ENCODE data around the gene ZRANB3.
"Not testable (repeated sequence)": the region's sequence is repeated elsewhere in the genome, so short reads cannot be mapped to it uniquely, and the experiment has no call there.

The ZRANB3 gene

DNA sequence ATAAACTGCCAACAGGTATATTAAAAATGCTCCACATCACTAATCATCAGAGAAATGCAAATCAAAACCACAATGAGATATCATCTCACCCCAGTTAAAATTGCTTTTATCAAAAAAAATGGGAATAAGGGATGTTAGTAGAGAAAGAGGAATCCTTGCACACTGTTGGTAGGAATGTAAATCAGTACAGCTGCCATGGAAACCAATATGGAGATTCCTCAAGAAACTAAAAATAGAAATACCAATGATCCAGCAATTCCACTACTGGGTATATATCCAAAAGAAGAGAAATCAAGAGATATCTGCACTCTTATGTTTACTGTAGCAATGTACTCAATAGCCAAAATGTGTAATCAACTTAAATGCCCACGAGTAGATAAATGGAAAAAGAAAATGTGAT lies 40.6 kb downstream of the ZRANB3 start:
- DNase-seq (ENCODE audit: low spot score) (no peak), FAIRE-seq (no peak)

DNA sequence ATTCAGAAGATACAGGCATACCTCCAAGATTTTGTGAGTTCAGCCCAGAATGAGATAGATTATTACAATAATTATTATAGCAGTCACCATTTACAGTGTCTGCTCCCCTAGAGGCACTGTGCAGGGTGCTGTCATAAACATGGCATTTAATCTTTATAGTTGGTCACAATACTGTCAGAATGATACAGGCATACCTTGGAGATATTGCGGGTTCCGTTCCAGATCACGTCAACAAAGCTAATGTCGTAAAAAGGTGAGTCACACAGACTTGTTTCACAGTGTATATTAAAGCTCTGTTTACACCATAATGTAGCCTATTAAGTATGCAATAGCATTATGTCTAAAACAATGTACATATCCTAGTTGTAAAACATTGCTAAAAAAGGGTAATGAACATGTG lies 45.6 kb downstream of the ZRANB3 start:
- FAIRE-seq (no peak), DNase-seq (ENCODE audit: low spot score) (no peak)

DNA sequence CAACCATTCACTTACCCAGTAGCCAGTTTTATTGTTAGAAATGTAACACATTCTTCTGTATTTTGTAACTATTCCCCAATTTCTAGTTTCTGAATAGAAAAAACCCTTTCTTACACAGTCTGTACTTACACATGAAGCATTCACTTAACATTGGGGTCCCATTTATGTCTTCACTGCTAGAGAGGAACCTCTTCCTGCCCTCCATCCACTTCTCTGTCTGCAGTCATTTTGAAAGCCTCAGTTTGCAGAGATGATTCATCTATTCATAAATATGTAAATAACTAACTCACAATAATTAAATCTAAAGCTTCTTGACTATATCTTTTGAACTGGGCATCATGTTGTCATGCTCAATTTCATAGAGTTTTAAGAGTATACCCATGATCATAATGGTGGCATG lies 55.9 kb downstream of the ZRANB3 start:
- DNase-seq (ENCODE audit: low spot score) (no peak), FAIRE-seq (no peak)

DNA sequence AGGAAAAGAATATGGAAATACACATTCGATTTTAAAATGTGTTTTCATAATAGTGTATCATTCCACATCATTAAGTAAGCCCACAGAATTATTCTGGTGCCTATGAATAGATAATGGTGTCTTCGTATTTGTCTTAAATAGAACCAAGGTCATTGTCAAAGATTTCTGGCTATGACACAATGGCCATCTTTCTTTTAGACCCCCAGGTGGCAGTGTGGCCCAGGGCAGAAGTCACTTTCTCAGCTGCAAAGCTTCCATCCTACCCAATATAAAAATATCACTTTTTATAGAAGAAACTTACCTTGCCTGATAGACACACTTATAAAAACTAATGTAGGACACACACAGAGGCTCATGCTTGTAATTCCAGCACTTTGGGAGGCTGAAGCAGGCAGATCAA lies 57.5 kb downstream of the ZRANB3 start:
- FAIRE-seq, result peak; percentile 39
- no peak for DNase-seq (ENCODE audit: low spot score)

DNA sequence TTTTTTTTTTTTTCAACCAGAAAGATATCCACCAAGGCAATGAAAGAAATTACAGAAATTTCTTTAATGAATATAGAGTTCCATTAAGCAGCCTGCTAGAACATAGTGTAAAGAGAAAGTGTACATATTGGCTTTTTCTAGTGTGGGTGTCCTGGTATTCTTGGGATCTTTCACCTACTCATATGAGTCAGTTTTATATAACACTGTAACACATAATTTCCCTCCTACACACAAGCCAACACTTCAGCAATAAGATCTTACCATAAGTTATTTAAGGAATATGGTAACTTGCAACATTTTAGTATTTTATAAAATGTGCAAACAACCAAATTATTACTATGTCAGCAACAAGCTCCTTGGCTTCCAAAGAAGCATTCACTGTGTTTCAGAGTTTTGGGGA lies 59.9 kb downstream of the ZRANB3 start:
- no peak for DNase-seq (ENCODE audit: low spot score)
- FAIRE-seq, result no peak

DNA sequence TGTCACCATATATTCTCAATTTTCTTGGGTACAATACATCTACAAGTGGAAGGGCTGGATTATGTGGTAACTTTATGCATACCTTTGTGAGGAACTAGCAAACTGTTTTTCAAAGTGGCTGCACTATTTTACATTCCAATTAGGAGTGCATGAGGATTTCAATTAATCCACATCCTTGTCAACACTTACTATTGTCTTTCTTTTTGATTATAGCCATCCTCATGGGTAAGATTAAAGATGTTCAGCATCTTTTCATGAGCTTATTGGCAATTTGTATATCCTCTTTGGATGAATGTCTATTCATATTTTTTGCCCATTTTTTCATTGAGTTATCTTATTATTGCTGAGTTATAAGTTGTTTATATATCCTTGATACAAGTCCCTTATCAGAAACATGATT lies 73.7 kb downstream of the ZRANB3 start:
- DNase-seq (ENCODE audit: low spot score) (no peak), FAIRE-seq (no peak)

DNA sequence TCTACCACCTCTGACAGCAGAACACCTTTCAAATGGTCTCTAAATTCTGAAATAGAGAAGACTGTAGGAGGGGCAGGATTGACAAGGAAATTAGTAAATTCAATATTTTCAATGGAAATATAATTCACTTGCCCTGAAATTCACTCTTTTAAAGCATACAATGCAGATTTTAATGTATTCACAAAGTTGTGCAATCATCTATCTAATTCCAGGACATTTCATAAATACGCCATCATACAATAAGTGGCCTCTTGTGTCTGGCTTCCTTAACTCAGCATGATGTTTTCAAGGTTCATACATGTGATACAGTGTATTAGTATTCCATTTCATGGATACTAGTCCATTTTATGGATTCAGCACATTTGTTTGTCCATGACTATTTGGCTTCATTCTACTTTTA lies 74.2 kb downstream of the ZRANB3 start:
- FAIRE-seq (no peak), DNase-seq (ENCODE audit: low spot score) (no peak)

DNA sequence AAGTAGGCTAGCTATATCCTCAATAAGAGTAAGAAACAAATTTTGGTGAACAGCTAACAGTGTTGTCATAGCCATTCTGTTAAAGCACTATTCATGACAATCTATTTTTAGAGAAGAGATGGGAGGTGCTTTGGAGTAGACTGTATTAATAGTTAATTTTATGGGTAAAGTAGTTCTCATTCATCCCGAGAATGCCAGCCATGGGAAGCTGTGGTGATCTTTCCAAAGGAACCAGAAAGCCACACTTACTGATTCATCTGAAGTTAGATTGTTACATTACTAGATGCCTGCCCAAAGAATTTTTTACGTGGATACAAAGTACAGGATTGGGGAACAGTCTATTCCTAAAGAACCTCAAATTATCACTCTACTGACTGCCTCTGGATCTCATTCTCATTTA lies 74.6 kb downstream of the ZRANB3 start:
- no peak for DNase-seq (ENCODE audit: low spot score)
- FAIRE-seq, result no peak

DNA sequence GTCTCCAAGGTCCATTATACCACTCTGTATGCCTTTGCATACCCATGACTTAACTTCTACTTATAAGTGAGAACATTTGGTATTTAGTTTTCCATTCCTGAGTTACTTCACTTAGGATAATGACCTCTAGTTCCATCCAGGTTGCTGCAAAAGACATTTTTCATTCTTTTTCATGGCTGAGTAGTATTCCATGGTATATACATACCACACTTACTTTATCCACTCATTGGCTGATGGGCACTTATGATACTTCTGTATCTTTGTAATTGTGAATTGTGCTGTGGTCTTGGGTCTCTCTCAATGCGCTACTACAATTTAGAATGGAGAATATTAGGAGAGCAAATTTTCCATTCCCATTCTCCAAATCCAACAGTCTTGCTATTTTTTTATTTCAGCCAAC lies 76.4 kb downstream of the ZRANB3 start:
- FAIRE-seq (no peak), DNase-seq (ENCODE audit: low spot score) (no peak)

DNA sequence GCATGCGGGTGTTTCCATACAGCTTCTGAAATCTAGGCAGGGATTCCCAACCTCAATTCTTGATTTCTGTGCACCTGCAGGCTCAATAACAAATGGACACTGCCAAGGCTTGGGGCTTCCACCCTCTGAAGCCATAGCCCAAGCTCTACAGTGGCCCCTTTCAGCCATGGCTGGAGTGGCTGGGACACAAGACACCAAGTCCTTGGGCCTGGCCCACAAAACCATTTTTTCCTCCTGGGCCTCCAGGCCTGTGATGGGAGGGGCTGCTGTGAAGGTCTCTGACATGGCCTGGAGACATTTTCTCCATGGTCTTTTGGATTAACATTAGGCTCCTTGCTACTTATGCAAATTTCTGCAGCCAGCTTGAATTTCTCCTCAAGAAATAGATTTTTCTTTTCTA lies 78.0 kb downstream of the ZRANB3 start:
- not testable (repeated sequence) for FAIRE-seq

DNA sequence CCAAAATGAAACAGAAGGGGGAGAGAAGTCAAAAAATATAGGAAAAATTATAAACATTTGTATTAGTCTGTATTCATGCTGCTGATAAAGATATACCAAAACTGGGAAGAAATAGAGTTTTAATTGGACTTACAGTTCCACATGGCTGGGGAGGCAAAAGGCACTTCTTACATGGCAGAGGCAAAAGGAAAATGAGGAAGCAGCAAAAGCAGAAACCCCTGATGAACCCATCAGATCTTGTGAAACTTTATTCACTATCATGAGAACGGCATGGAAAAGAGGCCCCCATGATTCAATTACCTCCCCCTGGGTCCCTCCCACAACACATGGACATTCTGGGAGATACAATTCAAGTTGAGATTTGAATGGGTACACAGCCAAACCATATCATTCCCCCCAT lies 79.1 kb downstream of the ZRANB3 start:
- FAIRE-seq (no peak), DNase-seq (ENCODE audit: low spot score) (no peak)

More for the DNA sequence above, 78.0 kb downstream of the ZRANB3 start:
- DNase-seq (ENCODE audit: low spot score), result not testable (repeated sequence)

DNA sequence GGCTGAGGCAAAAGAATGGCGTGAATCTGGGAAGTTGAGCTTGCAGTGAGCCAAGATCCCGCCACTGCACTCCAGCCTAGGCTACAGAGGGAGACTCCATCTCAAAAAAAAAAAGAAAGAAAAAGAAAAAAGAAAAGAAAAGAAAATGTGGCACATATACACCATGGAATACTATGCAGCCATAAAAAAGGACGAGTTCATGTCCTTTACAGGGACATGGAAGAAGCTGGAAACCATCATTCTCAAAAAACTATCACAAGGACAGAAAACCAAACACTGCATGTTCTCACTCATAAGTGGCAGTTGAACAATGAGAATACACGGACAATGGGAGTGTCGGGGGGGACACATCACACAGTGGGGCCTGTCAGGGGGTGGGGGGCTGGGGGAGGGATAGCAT lies 88.0 kb downstream of the ZRANB3 start:
- DNase-seq (ENCODE audit: low spot score); FAIRE-seq: not testable (repeated sequence)

DNA sequence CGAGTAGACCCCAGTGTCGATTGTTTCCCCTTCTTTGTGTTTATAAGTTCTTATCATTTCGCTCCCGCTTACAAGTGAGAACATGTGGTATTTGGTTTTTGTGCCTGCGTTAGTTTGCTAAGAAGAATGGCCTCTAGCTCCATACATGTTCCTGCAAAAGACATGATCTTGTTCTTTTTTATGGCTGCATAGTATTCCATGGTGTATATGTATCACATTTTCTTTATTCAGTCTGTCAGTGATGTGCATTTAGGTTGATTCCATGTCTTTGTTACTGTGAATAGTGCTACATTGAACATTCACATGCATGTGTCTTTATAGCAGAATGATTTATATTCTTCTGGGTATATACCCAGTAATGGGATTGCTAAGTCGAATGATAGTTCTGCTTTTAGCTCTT lies 95.9 kb downstream of the ZRANB3 start:
- DNase-seq (ENCODE audit: low spot score); FAIRE-seq: not testable (repeated sequence)

DNA sequence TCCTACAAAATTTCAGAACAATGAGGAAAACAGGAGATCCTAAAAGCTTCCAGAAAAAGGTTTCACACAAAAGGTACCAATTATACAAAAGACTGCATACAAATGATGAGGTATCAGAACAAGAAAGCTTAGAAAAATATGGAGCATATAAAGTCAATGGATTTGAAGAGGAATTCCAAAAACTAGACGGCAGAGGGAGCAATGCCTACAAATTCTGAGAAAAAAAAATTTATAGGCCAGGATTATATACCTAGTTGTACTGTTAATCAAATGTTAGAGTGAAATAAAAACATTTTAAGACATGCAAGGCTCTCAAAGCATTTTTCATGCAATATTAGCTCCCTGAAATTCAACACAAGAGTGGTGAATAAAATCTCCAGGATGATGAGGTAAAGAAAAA lies 106.2 kb downstream of the ZRANB3 start:
- no peak for DNase-seq (ENCODE audit: low spot score)
- FAIRE-seq, result no peak

DNA sequence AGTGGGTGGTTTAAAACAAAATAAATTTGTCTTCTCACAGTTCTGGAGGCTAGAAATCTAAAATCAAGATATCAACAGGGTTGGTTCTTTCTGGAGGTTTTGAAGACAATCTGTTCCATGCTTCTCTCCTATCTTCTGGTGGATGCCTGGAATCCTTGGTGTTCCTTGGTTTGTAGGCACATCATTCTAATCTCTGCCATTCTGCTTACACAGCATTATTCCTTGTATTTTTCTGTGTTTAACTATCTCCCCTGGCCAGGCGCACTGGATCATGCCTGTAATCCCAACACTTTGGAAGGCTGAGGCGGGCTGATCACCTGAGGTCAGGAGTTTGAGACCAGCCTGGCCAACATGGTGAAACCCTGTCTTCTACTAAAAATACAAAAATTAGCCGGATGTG lies 108.1 kb downstream of the ZRANB3 start:
- DNase-seq (ENCODE audit: low spot score), result no peak
- FAIRE-seq, result no peak

DNA sequence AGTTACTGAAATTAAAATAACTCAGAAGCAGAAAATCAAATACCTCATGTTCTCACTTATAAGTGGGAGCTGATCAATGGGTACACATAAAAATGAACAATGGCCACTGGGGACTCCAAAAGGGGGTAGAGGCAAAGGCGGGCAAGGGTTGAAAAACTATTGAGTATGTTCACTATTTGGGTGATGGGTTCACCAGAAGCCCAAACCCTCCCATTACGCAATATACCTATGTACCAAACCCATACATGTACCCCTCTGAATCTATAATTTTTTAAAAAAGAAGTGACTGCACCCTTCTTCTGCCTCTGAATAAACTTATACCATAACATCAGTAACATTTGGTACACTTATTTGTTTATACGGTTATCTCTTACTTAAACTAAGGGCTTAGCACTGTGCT lies 119.4 kb downstream of the ZRANB3 start:
- FAIRE-seq (no peak), DNase-seq (ENCODE audit: low spot score) (no peak)

DNA sequence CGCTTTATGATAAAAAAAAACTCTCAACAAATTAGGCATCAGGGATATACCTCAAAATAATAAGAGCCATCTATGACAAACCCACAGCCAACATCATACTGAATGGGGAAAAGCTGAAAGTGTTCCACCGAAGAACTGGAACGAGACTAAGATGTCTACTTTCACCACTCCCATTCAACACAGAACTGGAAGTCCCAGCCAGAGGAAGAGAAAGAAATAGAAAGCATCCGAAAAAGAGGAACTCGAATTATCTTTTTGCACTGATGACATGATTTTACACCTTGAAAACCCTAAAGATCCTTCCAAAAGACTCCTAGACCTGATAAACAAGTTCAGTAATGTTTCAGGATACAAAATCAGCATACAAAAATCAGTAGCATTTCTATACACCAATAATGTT lies 121.6 kb downstream of the ZRANB3 start:
- no peak for DNase-seq (ENCODE audit: low spot score)

DNA sequence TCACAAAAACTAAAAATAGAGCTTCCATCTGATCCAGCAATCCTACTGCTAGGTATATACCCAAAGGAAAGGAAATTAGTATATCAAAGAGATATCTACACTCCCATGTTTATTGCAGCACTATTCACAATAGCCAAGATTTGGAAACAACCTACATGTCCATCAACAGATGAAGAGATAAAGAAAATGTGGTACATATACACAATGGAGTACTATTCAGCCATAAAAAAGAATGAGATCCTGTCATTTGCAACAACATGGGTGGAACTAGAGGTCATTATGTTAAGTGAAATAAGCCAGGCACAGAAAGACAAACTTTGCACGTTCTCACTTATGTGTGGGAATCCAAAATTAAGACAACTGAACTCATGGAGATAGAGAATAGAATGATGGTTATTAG lies 134.8 kb downstream of the ZRANB3 start:
- not testable (repeated sequence) for DNase-seq (ENCODE audit: low spot score); FAIRE-seq

More for the DNA sequence above, 121.6 kb downstream of the ZRANB3 start:
- FAIRE-seq, result no peak

DNA sequence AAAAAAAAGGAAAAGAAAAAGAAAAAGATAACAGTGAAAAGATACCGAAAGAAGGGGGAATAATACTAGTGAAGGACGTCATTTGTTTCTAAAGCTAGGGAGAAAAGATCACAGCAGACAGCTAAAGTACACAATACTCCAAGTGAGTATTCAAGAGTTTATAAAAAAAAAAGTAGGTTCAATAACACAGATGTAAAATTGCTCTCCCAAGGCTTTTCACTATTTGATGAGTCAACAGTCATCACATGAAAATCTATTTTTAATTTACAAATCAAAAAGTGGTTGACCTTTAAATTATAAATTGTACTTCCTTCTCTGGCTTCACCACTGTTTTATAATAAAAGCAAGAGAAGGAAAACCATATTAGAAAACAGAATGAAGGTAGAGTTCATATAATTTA lies 144.0 kb downstream of the ZRANB3 start:
- no peak for FAIRE-seq
- no peak for DNase-seq (ENCODE audit: low spot score)

DNA sequence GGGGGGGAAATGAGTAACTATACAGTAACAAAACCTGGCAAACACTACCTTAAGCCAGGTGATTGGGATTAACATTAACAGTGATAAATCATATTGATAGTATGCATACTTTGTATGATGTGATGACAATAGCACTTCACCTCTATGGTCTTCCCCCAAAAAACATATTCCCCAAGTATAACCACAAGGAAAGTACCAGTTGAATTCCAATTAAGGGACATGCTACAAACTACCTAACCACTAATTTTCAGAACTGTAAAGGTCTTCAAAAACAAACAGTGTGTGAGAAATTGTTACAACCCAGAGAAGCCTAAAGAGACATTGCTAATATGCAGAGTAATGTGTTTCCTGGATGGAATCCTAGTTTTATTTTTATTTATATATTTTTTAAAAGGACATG lies 152.4 kb downstream of the ZRANB3 start:
- DNase-seq (ENCODE audit: low spot score), result no peak

DNA sequence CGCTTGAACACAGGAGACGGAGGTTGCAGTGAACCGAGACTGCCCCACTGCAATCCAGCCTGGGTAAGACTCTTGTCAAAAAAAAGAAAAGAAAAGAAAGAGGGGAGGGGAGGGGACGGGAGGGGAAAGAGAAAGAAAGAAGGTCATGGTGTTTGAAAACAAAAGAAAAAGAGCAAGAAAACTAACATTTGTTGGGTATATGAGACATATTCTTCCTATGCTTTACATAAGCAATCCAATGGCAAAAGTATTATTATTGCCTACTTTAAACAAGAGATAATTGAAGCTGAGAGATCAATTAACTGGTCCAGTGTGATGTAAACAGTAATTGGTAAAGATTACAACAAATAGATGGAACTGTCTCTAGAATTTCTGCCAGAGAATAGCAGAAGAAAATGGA lies 157.3 kb downstream of the ZRANB3 start:
- DNase-seq (ENCODE audit: low spot score), result no peak
- FAIRE-seq, result no peak

More for the DNA sequence above, 152.4 kb downstream of the ZRANB3 start:
- no peak for FAIRE-seq

DNA sequence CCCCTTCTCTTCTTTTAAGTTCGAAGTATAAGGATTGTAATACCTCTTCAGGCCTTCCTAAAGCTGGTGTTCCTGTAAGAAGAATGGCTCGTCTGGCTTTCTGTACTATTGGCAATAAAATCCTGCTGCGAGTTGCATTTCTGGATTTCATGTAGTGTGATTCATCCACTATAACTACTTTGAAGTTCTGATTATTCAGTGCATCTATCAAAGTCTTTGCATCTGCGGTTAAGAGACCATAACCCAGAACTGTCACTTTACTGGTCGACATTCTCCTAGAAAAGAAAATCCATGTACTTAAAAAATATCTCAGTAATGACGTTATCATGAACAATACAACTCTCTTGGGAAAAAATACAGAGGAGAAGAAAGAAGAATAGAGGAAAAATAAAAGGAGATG lies 181.1 kb downstream of the ZRANB3 start:
- no peak for DNase-seq (ENCODE audit: low spot score)
- FAIRE-seq, result no peak

DNA sequence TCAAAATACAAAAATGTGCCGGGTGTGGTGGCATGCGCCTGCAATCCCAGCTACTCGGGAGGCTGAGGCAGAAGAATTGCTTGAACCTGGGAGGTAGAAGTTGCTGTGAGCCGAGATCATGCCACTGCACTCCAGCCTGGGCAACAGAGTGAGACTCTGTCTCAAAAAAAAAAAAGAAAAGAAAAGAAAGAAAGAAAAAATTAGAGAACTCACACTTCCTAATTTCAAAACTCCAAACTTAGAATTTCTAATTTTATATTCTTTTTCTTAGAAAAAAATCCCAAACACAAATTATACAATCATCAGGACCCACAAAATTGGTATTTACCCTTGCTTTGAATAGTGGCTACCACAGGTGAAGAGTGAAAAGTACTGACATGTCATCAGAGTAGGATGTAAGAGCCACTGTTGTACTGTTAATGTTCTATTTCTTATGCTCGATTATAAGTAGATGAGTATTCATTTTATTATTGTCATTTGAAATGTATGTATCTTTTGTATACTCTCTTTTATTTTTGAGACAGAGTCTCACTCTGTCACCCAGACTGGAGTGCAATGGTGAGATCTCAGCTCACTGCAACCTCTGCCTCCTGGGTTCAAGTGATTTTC lies 182.8 kb downstream of the ZRANB3 start:
- DNase-seq (ENCODE audit: low spot score); FAIRE-seq: not testable (repeated sequence)

DNA sequence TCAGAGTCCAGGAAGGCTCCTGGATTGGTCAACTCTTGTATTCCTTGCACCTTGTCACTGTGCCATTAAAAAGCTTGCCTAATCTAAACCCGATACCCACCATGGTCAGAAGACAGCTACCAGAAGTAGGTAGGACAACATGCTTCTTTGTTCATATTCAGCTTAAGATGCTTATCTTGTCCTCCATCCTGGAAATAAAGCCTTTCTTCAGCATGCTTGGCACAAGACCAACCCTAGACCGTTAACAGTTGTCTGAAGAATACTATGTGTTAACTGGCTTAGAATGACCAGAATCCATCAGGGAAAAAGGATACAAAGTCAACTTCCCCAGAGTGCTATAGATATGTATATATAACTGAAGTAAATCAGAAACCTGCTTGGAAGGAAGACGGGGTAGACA lies 193.9 kb downstream of the ZRANB3 start:
- DNase-seq (ENCODE audit: low spot score) (no peak), FAIRE-seq (no peak)

Measured in RCC 7860 (cell line).